ENCODE results near the gene RCAN3. TPM values are rescaled to one million over a fixed set of nuclear protein-coding genes. Genes with fewer than 3 reads are reported as not detected.

The RCAN3 gene
- total RNA-seq, 1 experiment from 2014 or later = 25.6 TPM

DNA sequence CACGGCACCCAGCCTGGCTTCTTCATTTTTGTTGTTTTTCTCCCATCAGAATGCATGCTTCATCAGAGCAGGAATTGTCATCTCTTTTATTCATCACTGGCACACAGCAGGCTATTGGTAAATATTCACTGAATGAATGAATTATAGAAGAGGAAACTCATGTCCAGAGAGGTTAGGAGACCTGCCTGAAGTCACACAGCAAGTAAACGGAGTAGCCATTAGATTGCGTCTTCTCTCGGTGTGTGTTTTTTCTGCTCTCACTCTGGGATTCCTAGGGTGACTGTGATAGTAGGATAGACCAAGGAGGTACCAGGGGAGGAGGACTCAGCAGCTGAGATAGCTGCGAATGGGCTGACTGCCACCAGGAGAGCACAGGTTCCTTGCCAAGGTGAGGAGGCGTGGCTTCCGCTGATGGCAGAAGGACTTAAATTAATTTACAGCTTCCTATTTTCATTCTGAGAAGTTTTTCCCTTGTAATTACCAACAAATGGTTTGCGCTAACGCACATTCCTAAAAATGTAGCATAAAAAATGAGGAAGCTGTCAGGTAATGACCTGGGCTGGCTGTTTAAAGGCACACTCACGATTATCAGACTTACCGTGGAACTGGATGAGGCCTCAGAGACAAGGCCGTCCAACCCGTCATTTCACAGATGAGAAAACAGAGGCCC lies 48.8 kb downstream of the RCAN3 start:
- ChIA-PET CTCF (no interaction called here), POLR2A (ENCODE audit: unreplicated experiment) (no interaction called here)
- Histone ChIP-seq H3K9me3 (ENCODE audit: low read length) (no peaks in the 10 kb centered on the region), H3K9me2 (replicated peaks; ENCODE audit: low read length) (no peaks in the 10 kb centered on the region), H3K27ac (ENCODE audit: low read length) (no peak overlapping the region), H3K36me3 (ENCODE audit: low read depth, low read length) (no peaks in the 10 kb centered on the region), H3K27me3 (ENCODE audit: low read length) (no peaks in the 10 kb centered on the region), H4K20me1 (ENCODE audit: low read length) (no peaks in the 10 kb centered on the region), H3K4me3 (ENCODE audit: low read length) (no peak overlapping the region), H3K4me1 (ENCODE audit: insufficient read depth, low read length) (peaks cover 5% of the 10 kb centered on the region; the same call in 1 of the 2 replicates), H3K79me2 (ENCODE audit: low read length) (no peaks in the 10 kb centered on the region), H3K9ac (ENCODE audit: low read length) (no peak overlapping the region), H3F3A (ENCODE audit: low read length, unreplicated experiment) (no peaks in the 10 kb centered on the region), H2AFZ (ENCODE audit: low read length) (no peak overlapping the region), H3K4me2 (ENCODE audit: low read length) (no peak overlapping the region)
- DNase-seq = no peak
- TF ChIP-seq EZH2phosphoT487 (IDR thresholded peaks at IDR 0.05; ENCODE audit: borderline replicate concordance, low read length) (no peak), EZH2 (IDR thresholded peaks at IDR 0.05; ENCODE audit: low read length, unreplicated experiment) (no peak)
- TF ChIP-seq, protein P1, sequence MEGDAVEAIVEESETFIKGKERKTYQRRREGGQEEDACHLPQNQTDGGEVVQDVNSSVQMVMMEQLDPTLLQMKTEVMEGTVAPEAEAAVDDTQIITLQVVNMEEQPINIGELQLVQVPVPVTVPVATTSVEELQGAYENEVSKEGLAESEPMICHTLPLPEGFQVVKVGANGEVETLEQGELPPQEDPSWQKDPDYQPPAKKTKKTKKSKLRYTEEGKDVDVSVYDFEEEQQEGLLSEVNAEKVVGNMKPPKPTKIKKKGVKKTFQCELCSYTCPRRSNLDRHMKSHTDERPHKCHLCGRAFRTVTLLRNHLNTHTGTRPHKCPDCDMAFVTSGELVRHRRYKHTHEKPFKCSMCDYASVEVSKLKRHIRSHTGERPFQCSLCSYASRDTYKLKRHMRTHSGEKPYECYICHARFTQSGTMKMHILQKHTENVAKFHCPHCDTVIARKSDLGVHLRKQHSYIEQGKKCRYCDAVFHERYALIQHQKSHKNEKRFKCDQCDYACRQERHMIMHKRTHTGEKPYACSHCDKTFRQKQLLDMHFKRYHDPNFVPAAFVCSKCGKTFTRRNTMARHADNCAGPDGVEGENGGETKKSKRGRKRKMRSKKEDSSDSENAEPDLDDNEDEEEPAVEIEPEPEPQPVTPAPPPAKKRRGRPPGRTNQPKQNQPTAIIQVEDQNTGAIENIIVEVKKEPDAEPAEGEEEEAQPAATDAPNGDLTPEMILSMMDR (conservative IDR thresholded peaks at IDR 0.05; ENCODE audit: low read depth, low read length) = no peak
- no peak for ATAC-seq
- intact Hi-C loops (cut with micrococcal nuclease) = no loop called here
- no TSS peak for BruUV-seq (replicated peaks)

DNA sequence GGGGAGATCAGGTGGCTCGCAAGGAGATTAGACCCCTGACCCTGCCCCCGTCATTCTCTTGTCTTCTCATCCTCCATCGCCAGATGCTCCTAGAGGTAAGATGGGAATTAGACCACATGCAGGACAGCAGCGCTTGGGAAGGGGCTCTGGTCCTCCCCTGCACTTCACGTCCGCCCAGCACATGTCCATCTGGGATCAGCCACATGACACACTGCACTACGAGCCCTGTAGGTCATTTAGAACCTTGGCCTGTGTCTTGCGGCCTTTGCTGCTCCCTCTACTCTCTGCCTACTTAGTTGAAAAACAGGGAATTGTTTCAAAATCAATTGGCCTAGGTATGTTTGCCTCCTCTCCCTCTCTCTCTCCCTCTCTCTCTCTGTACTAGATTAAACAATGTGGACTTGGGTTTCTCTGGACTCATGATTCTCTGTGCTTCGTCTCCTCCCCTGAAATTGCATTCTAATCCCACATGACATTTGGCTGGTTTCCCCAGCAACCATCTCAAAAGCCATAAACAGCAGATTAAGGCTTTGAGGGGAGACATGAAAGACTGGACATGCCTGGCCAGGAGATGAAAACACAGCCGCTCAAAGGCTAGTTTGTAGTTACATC lies 49.4 kb downstream of the RCAN3 start:
- CTCF ChIA-PET = no interaction called here
- no peak overlapping the region for H3K27ac ChIP-seq (ENCODE audit: low read length)
- no peaks in the 10 kb centered on the region for H3K36me3 ChIP-seq (ENCODE audit: low read depth, low read length)
- intact Hi-C loops (cut with micrococcal nuclease) = no loop called here
- no peaks in the 10 kb centered on the region for H3F3A ChIP-seq (ENCODE audit: low read length, unreplicated experiment)
- no peaks in the 10 kb centered on the region for H3K79me2 ChIP-seq (ENCODE audit: low read length)
- H3K9me2 ChIP-seq (replicated peaks; ENCODE audit: low read length) = no peaks in the 10 kb centered on the region
- no peaks in the 10 kb centered on the region for H4K20me1 ChIP-seq (ENCODE audit: low read length)
- BruUV-seq (replicated peaks) = no TSS peak
- TF ChIP-seq EZH2 (IDR thresholded peaks at IDR 0.05; ENCODE audit: low read length, unreplicated experiment) (no peak), EZH2phosphoT487 (IDR thresholded peaks at IDR 0.05; ENCODE audit: borderline replicate concordance, low read length) (no peak)
- TF ChIP-seq, protein P1 (conservative IDR thresholded peaks at IDR 0.05; ENCODE audit: low read depth, low read length) = no peak
- POLR2A ChIA-PET (ENCODE audit: unreplicated experiment) = no interaction called here
- DNase-seq = no peak
- peaks cover 5% of the 10 kb centered on the region; the same call in 1 of the 2 replicates for H3K4me1 ChIP-seq (ENCODE audit: insufficient read depth, low read length)
- no peak overlapping the region for H3K4me2 ChIP-seq (ENCODE audit: low read length)
- no peaks in the 10 kb centered on the region for H3K27me3 ChIP-seq (ENCODE audit: low read length)
- H3K4me3 ChIP-seq (ENCODE audit: low read length) = no peak overlapping the region
- ATAC-seq = no peak
- no peak overlapping the region for H2AFZ ChIP-seq (ENCODE audit: low read length)
- no peak overlapping the region for H3K9ac ChIP-seq (ENCODE audit: low read length)
- no peaks in the 10 kb centered on the region for H3K9me3 ChIP-seq (ENCODE audit: low read length)

DNA sequence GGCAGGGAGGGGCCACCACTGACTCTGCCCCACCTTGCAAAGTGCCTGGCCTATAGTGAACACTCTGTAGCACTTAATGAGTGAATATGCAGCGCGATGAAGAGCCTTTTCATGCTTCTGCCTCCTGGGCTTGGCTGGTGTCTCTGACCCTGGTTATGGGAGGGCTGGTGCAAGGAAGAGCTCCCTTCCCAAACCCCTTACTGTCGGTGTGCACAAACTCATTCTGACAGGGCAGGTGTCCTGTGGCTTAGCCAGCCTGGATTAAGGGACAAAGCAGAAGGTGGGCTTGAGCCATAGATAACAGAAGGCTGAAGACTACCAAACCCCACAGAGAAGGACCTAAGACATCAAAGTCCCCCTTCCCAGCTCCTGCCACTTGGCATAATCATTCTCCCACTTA lies 51.3 kb downstream of the RCAN3 start:
- Histone ChIP-seq H3K4me3 (ENCODE audit: low read length) (no peak overlapping the region), H3K27me3 (ENCODE audit: low read length) (no peaks in the 10 kb centered on the region), H3K9ac (ENCODE audit: low read length) (no peak overlapping the region), H2AFZ (ENCODE audit: low read length) (no peak overlapping the region), H3K27ac (ENCODE audit: low read length) (no peak overlapping the region), H4K20me1 (ENCODE audit: low read length) (no peaks in the 10 kb centered on the region), H3F3A (ENCODE audit: low read length, unreplicated experiment) (no peaks in the 10 kb centered on the region), H3K9me2 (replicated peaks; ENCODE audit: low read length) (no peaks in the 10 kb centered on the region), H3K4me2 (ENCODE audit: low read length) (no peak overlapping the region), H3K79me2 (ENCODE audit: low read length) (no peaks in the 10 kb centered on the region), H3K36me3 (ENCODE audit: low read depth, low read length) (no peaks in the 10 kb centered on the region), H3K4me1 (ENCODE audit: insufficient read depth, low read length) (peaks cover 13% of the 10 kb centered on the region), H3K9me3 (ENCODE audit: low read length) (no peaks in the 10 kb centered on the region)
- ATAC-seq (no peak), DNase-seq (no peak)
- intact Hi-C loops (cut with micrococcal nuclease) = no loop called here
- no TSS peak for BruUV-seq (replicated peaks)
- TF ChIP-seq EZH2phosphoT487 (IDR thresholded peaks at IDR 0.05; ENCODE audit: borderline replicate concordance, low read length) = no peak
- TF ChIP-seq, protein P1 (conservative IDR thresholded peaks at IDR 0.05; ENCODE audit: low read depth, low read length) = no peak
- no peak for TF ChIP-seq EZH2 (IDR thresholded peaks at IDR 0.05; ENCODE audit: low read length, unreplicated experiment)
- ChIA-PET POLR2A (ENCODE audit: unreplicated experiment) (no interaction called here), CTCF (no interaction called here)

Measured in PC-3 (cell line).